PC-3 (cell line): ENCODE measurements around the gene RYR2. TPM values are rescaled to one million over a fixed set of nuclear protein-coding genes. Genes with fewer than 3 reads are reported as not detected.

ENCODE experiments used
- ATAC-seq: fragments of 200-7000 bp; cut with Tn5 transposase; 2 replicates; pipeline ENCODE4 v1.9.1; 2020; ENCODE audit warnings: mild to moderate bottlenecking, moderate library complexity
- BruUV-seq: library from RNA; stranded (reverse); fragments of 400-500 nt; replicated peaks from 2 replicates; lab custom pipeline; 2021; lab: Mats Ljungman, UMichigan
- CTCF ChIA-PET: fragments of 300-600 bp; sonication (Branson Sonifier 250); formaldehyde crosslinking; loops from one replicate; lab custom pipeline; 2022; ENCODE audit warnings: antibody characterized with exemption; lab: Charles Lee
- POLR2A ChIA-PET: fragments of 300-600 bp; sonication (Branson Sonifier 250); formaldehyde crosslinking; loops from one replicate; lab custom pipeline; 2022; ENCODE audit warnings: antibody characterized with exemption; ENCODE audit not compliant: unreplicated experiment; lab: Charles Lee
- DNase-seq: peaks from one replicate; pipeline ENCODE4 v3.0.0-alpha.2; 2015
- H2AFZ ChIP-seq: fragments of 300-600 bp; sonication (generic); 2 replicates; pipeline ENCODE4 v1.6.0; 2016; ENCODE audit warnings: antibody characterized with exemption, low read length
- H3F3A ChIP-seq: fragments of 300-600 bp; sonication (generic); one replicate; pipeline ENCODE4 v1.6.0; 2017; ENCODE audit warnings: antibody characterized with exemption, low read length, control low read depth, mild to moderate bottlenecking; ENCODE audit not compliant: unreplicated experiment
- H3K27ac ChIP-seq: fragments of 300-600 bp; sonication (generic); 2 replicates; pipeline ENCODE4 v1.5.1; 2016; ENCODE audit warnings: mild to moderate bottlenecking, low read length
- H3K27me3 ChIP-seq: fragments of 300-600 bp; sonication (generic); 2 replicates; pipeline ENCODE4 v1.6.1; 2016; ENCODE audit warnings: low read length, mixed read lengths
- H3K36me3 ChIP-seq: fragments of 300-600 bp; sonication (generic); 2 replicates; pipeline ENCODE4 v1.6.1; 2016; ENCODE audit warnings: low read depth, mixed run types, low read length, mixed read lengths
- H3K4me1 ChIP-seq: fragments of 300-600 bp; sonication (generic); 2 replicates; pipeline ENCODE4 v1.5.1; 2016; ENCODE audit warnings: low read length; ENCODE audit not compliant: insufficient read depth
- H3K4me2 ChIP-seq: fragments of 300-600 bp; sonication (generic); 2 replicates; pipeline ENCODE4 v1.6.0; 2016; ENCODE audit warnings: low read length
- H3K4me3 ChIP-seq: fragments of 300-600 bp; sonication (generic); 2 replicates; pipeline ENCODE4 v1.5.1; 2016; ENCODE audit warnings: mild to moderate bottlenecking, low read length, mixed read lengths
- H3K79me2 ChIP-seq: fragments of 300-600 bp; sonication (generic); 2 replicates; pipeline ENCODE4 v1.6.1; 2017; ENCODE audit warnings: low read length, mixed read lengths
- H3K9ac ChIP-seq: fragments of 300-600 bp; sonication (generic); 2 replicates; pipeline ENCODE4 v1.6.0; 2016; ENCODE audit warnings: mild to moderate bottlenecking, low read length
- H3K9me2 ChIP-seq: fragments of 300-600 bp; sonication (generic); replicated peaks from 2 replicates; pipeline ENCODE4 v1.6.1; 2016; ENCODE audit warnings: mixed run types, low read length, mixed read lengths
- H3K9me3 ChIP-seq: fragments of 300-600 bp; sonication (generic); 2 replicates; pipeline ENCODE4 v1.6.1; 2016; ENCODE audit warnings: low read length, mixed read lengths
- H4K20me1 ChIP-seq: fragments of 300-600 bp; sonication (generic); 2 replicates; pipeline ENCODE4 v1.6.1; 2016; ENCODE audit warnings: low read length, mixed read lengths
- EZH2 ChIP-seq: fragments of 300-600 bp; sonication (generic); IDR thresholded peaks from one replicate; pipeline ENCODE4 v1.6.1; 2017; ENCODE audit warnings: antibody characterized with exemption, mild to moderate bottlenecking, low read length; ENCODE audit not compliant: unreplicated experiment
- EZH2phosphoT487 ChIP-seq: fragments of 300-600 bp; sonication (generic); IDR thresholded peaks from 2 replicates; pipeline ENCODE4 v1.6.1; 2018; ENCODE audit warnings: mild to moderate bottlenecking, antibody characterized with exemption, low read length, borderline replicate concordance
- intact Hi-C: fragments of 100-400 bp; cut with micrococcal nuclease; formaldehyde crosslinking; loops from 2 replicates; pipeline ENCODE4 v1.9.0; 2023
- total RNA-seq: library from RNA; depleted of rRNA; stranded (reverse); fragments of >200 nt; gene quantifications from 2 replicates; pipeline ENCODE4 v1.2.3, GENCODE V29; 2014
- TF ChIP-seq, protein P1 (sequence below): fragments of 300-600 bp; sonication (generic); conservative IDR thresholded peaks from 2 replicates; pipeline ENCODE4 v1.5.1; 2017; ENCODE audit warnings: antibody characterized with exemption, low read depth, mild to moderate bottlenecking, low read length

Gene RYR2
- total RNA-seq, 1 experiment from 2014 or later: not detected

DNA sequence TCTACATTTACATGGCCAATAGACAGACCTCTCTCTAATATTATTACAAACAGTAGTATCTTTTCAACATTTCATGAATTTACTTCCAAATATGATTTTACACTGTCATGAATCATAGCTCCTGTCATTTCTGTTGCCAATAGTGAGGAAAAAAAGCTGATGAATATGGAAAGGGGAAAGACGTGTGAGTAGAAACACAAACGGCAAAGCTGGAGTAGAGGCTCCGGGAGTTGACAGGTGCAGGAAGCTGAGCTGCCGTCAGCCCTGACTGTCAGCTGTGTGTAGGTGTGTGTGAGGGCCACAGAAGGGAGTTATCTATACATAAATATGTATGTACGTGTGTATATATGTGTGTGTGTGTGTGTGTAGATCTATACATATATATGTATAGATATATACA lies 431.9 kb downstream of the RYR2 start:
- Histone ChIP-seq H3K79me2 (no peaks in the 10 kb centered on the region), H3K27ac (no peak overlapping the region), H3F3A (no peaks in the 10 kb centered on the region), H3K4me1 (no peaks in the 10 kb centered on the region), H2AFZ (no peak overlapping the region), H3K4me2 (no peak overlapping the region), H4K20me1 (no peaks in the 10 kb centered on the region), H3K36me3 (no peaks in the 10 kb centered on the region), H3K9ac (no peak overlapping the region), H3K9me3 (no peaks in the 10 kb centered on the region), H3K4me3 (no peak overlapping the region), H3K9me2 (no peaks in the 10 kb centered on the region), H3K27me3 (no peaks in the 10 kb centered on the region)
- intact Hi-C loops: no loop called here
- POLR2A ChIA-PET: no interaction called here
- CTCF ChIA-PET: no interaction called here
- DNase-seq (no peak), ATAC-seq (no peak)
- BruUV-seq: no TSS peak
- TF ChIP-seq EZH2 (no peak), EZH2phosphoT487 (no peak)
- TF ChIP-seq, protein P1, sequence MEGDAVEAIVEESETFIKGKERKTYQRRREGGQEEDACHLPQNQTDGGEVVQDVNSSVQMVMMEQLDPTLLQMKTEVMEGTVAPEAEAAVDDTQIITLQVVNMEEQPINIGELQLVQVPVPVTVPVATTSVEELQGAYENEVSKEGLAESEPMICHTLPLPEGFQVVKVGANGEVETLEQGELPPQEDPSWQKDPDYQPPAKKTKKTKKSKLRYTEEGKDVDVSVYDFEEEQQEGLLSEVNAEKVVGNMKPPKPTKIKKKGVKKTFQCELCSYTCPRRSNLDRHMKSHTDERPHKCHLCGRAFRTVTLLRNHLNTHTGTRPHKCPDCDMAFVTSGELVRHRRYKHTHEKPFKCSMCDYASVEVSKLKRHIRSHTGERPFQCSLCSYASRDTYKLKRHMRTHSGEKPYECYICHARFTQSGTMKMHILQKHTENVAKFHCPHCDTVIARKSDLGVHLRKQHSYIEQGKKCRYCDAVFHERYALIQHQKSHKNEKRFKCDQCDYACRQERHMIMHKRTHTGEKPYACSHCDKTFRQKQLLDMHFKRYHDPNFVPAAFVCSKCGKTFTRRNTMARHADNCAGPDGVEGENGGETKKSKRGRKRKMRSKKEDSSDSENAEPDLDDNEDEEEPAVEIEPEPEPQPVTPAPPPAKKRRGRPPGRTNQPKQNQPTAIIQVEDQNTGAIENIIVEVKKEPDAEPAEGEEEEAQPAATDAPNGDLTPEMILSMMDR: no peak

DNA sequence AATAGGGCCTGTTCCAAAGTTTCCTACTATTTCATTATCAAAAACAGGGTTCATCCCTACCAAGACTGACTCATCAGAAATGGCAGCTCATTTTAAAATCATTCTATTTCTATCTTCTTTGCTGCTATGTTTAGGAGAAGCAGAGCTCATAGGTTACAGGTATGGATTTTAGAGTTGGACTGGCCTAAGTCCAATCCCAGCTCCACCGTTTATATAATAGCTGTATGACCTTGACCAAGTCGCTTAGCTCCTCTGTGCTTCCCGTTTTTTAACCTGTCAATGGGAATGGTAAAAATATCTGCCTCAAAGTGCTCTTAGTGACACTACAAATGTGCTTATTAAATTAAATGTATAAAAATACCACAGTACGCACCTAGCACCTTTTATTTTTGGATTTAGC lies 436.1 kb downstream of the RYR2 start:
- TF ChIP-seq EZH2 (no peak), EZH2phosphoT487 (no peak)
- TF ChIP-seq, protein P1: no peak

DNA sequence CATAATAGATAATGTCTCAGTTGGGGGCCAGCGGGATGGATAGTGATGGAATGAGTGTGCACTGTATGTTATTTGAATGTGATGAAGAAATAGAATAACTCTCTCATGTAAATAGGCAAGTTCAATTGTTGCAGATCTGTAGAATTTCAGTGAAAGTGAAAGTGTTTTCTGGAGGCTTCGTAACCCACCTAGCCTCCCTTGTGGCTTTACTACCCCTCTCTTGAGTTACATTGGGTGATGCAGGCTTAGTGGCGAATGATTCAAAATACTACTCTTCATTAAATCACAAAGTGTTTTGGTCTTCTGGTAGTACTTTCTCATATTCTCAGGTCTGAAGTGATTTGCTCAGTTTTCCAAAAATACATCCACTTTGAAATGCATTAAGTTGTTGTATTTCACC lies 436.9 kb downstream of the RYR2 start:
- ChIA-PET CTCF (no interaction called here), POLR2A (no interaction called here)
- Histone ChIP-seq H4K20me1 (no peaks in the 10 kb centered on the region), H3K9ac (no peak overlapping the region), H3K79me2 (no peaks in the 10 kb centered on the region), H3F3A (no peaks in the 10 kb centered on the region), H3K4me1 (no peaks in the 10 kb centered on the region), H3K27me3 (0 out of 2 replicates have a peak, but pooled peaks cover 5% of the 10 kb centered on the region), H3K9me3 (no peaks in the 10 kb centered on the region), H3K4me2 (no peak overlapping the region), H3K9me2 (no peaks in the 10 kb centered on the region), H3K4me3 (no peak overlapping the region), H3K27ac (no peak overlapping the region), H2AFZ (no peak overlapping the region), H3K36me3 (no peaks in the 10 kb centered on the region)
- intact Hi-C loops: no loop called here
- no peak for TF ChIP-seq EZH2phosphoT487
- TF ChIP-seq, protein P1: no peak
- ATAC-seq (no peak), DNase-seq (no peak)
- BruUV-seq: no TSS peak

More for the DNA sequence above, 436.1 kb downstream of the RYR2 start:
- no TSS peak for BruUV-seq
- H3K27ac ChIP-seq: no peak overlapping the region
- H4K20me1 ChIP-seq: no peaks in the 10 kb centered on the region
- no peak overlapping the region for H2AFZ ChIP-seq
- DNase-seq (no peak), ATAC-seq (no peak)
- H3K4me1 ChIP-seq: no peaks in the 10 kb centered on the region
- no peak overlapping the region for H3K4me3 ChIP-seq
- H3F3A ChIP-seq: no peaks in the 10 kb centered on the region
- H3K79me2 ChIP-seq: no peaks in the 10 kb centered on the region
- no peaks in the 10 kb centered on the region for H3K36me3 ChIP-seq
- no peaks in the 10 kb centered on the region for H3K9me3 ChIP-seq
- intact Hi-C loops: no loop called here
- ChIA-PET POLR2A (no interaction called here), CTCF (no interaction called here)
- no peak overlapping the region for H3K9ac ChIP-seq
- no peak overlapping the region for H3K4me2 ChIP-seq
- no peaks in the 10 kb centered on the region for H3K9me2 ChIP-seq
- 0 out of 2 replicates have a peak, but pooled peaks cover 5% of the 10 kb centered on the region for H3K27me3 ChIP-seq
